Heart left ventricle (tissue), 16 donors: ENCODE results near the gene GXYLT2. TPM values are rescaled to one million over a fixed set of nuclear protein-coding genes. Genes with fewer than 3 reads are reported as not detected.

Source experiments
- ATAC-seq, 4 donors: fragments of 200-7000 bp; cut with Tn5 transposase; one replicate each; pipeline ENCODE4 v1.9.1; 2020 to 2022; ENCODE audit warnings: moderate library complexity in 4 of 4, mild to moderate bottlenecking in 3 of 4, moderate number of reproducible peaks in 1 of 4
- DNase-seq, 5 donors: peaks; one replicate each; pipeline ENCODE4 v3.0.0-alpha.2; 2020
- H3K27ac ChIP-seq, 12 donors: fragments of 200-600 bp; sonication (generic) in 4 of 12; one replicate each; pipeline versions ENCODE4 v1.5.0 to v1.8.0; 2016 to 2022; ENCODE audit warnings: mild to moderate bottlenecking in 2 of 12
- H3K27me3 ChIP-seq, 9 donors: fragments of 200-600 bp; sonication (generic) in 2 of 9; one replicate each; pipeline versions ENCODE4 v1.5.1 to v1.8.0; 2016 to 2022; ENCODE audit warnings: mild to moderate bottlenecking in 3 of 9
- H3K36me3 ChIP-seq, 9 donors: fragments of 200-600 bp; sonication (generic) in 2 of 9; one replicate each; pipeline versions ENCODE4 v1.5.0 to v1.8.0; 2018 to 2022; ENCODE audit warnings: mild to moderate bottlenecking in 2 of 9
- H3K4me1 ChIP-seq, 12 donors: fragments of 200-600 bp; sonication (generic) in 4 of 12; one replicate each; pipeline versions ENCODE4 v1.5.0 to v1.8.0; 2016 to 2022; ENCODE audit warnings: mild to moderate bottlenecking in 3 of 12
- H3K4me3 ChIP-seq, 12 donors: fragments of 200-600 bp; sonication (generic) in 4 of 12; one replicate each; pipeline versions ENCODE4 v1.5.0 to v1.8.0; 2017 to 2022; ENCODE audit warnings: mild to moderate bottlenecking in 9 of 12, moderate library complexity in 4 of 12
- H3K9me3 ChIP-seq, 12 donors: fragments of 200-600 bp; sonication (generic) in 4 of 12; one replicate each; pipeline versions ENCODE4 v1.5.0 to v1.8.0; 2016 to 2022; ENCODE audit warnings: mild to moderate bottlenecking in 1 of 12
- POLR2A ChIP-seq, 2 donors: fragments of 450-650 bp; IDR thresholded peaks; one replicate each; pipeline ENCODE4 v1.6.1; 2017; ENCODE audit warnings: antibody characterized with exemption in 2 of 2, mild to moderate bottlenecking in 2 of 2, moderate library complexity in 2 of 2
- WGBS, 4 donors: extraction: QIAGEN DNeasy Blood & Tissue Kit in 2 of 4; methylation state at CpG; one replicate each; pipeline versions ENCODE4 v1.1.5 to v1.1.7; 2013 to 2018; 5-methylcytosine and 5-hydroxymethylcytosine counted together
- intact Hi-C, 10 donors: fragments of 100-400 bp; cut with DNase I; formaldehyde crosslinking; loops; one replicate each; pipeline versions ENCODE4 v1.11.1 to v1.14.2; 2022
- polyA plus RNA-seq, 2 donors: library from polyadenylated mRNA; stranded (reverse); fragments of 200-250 nt; gene quantifications; one replicate each; pipeline ENCODE4 v1.2.3, GENCODE V29; 2013
- total RNA-seq, 9 donors: library from RNA; depleted of rRNA in 2 of 9; stranded (reverse); fragments of >200 nt in 2 of 9; fragmentation: NEBNext Ultra II Directional in 3 of 9; extraction: Animal tissue kit (Norgen Biotek cat#: 25700) in 3 of 9; gene quantifications; one replicate each; pipeline versions ENCODE4 v1.1.0 to v1.2.4, GENCODE V29; 2016 to 2023
- TF ChIP-seq, protein P1 (sequence below), 12 donors: fragments of 200-600 bp; sonication (generic) in 4 of 12; IDR thresholded peaks; one replicate each; pipeline versions ENCODE4 v1.5.0 to v1.8.0; 2018 to 2022; ENCODE audit warnings: antibody characterized with exemption in 12 of 12, mild to moderate bottlenecking in 5 of 12
- donor health status: ischemic (EF 13 %, LVEDD 7.1; RV severe dilation, severe dysfunction).
- donor health status: healthy with polysubstance abuse.
- donor health status: DM: no; HTN: yes; CAD: no.
- donor health status: DM: no; HTN: no; CAD: no.
- donor health status: ischemic (EF 25% LVEDD 6.9; RV normal size, moderate dysfunction).
- donor health status: ischemic (EF 25% LVEDD 5.7; RV mildly dilated, moderate dysfunction).
- donor health status: healthy.
- donor health status: DM: yes; HTN: yes; CAD: no.
- donor health status: ischemic (EF 35%, LVEDD 5.7; RV mildly dilated, moderate dysfunction).
- donor health status: nonischemic (EF 11% LVEDD 7.7; RV severe dilation, severe dysfunction).
- donor health status: DM: yes; HTN: yes; CAD: no.
- donor health status: PGD.
- donor health status: ischemic (EF 29% LVEDD 5.4; RV normal size, mild dysfunction).
- donor health status: nonischemic (EF 23%, LVEDD 6.1; RV moderate dilation, normal function).

The GXYLT2 gene
- total and polyA plus RNA-seq, 11 donors = 3.4 to 35.2 (median 15.0) TPM

GRCh38 chr3:72889310-72890165, 1.7 kb downstream of the GXYLT2 start:
- Histone ChIP-seq H3K4me3 (peak overlapping the region in 9 of 12 donors; percentile 50 to 78 (median 58)), H3K27ac (peak overlapping the region in 11 of 12 donors; percentile 46 to 77 (median 69)), H3K4me1 (peaks cover 0 to 49% (median 21%) of the 10 kb centered on the region in 12 donors), H3K36me3 (no peaks in the 10 kb centered on the region), H3K9me3 (no peaks in the 10 kb centered on the region), H3K27me3 (peaks cover 0 to 16% (median 0%) of the 10 kb centered on the region in 9 donors)
- no peak for ATAC-seq
- intact Hi-C loops = loop anchor here in 1 of 10 donors (5.0 kb wide), 1 partner anchor 42 kb away; the partner anchor contains the start of gene SHQ1
- no peak for DNase-seq
- 73 to 81% (median 76%) methylated on average over 13 of the region's 13 CpGs for WGBS, 4 donors
- TF ChIP-seq, protein P1, sequence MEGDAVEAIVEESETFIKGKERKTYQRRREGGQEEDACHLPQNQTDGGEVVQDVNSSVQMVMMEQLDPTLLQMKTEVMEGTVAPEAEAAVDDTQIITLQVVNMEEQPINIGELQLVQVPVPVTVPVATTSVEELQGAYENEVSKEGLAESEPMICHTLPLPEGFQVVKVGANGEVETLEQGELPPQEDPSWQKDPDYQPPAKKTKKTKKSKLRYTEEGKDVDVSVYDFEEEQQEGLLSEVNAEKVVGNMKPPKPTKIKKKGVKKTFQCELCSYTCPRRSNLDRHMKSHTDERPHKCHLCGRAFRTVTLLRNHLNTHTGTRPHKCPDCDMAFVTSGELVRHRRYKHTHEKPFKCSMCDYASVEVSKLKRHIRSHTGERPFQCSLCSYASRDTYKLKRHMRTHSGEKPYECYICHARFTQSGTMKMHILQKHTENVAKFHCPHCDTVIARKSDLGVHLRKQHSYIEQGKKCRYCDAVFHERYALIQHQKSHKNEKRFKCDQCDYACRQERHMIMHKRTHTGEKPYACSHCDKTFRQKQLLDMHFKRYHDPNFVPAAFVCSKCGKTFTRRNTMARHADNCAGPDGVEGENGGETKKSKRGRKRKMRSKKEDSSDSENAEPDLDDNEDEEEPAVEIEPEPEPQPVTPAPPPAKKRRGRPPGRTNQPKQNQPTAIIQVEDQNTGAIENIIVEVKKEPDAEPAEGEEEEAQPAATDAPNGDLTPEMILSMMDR (IDR thresholded peaks at IDR 0.05) = no peak
- no peak for TF ChIP-seq POLR2A (IDR thresholded peaks at IDR 0.05)

DNA sequence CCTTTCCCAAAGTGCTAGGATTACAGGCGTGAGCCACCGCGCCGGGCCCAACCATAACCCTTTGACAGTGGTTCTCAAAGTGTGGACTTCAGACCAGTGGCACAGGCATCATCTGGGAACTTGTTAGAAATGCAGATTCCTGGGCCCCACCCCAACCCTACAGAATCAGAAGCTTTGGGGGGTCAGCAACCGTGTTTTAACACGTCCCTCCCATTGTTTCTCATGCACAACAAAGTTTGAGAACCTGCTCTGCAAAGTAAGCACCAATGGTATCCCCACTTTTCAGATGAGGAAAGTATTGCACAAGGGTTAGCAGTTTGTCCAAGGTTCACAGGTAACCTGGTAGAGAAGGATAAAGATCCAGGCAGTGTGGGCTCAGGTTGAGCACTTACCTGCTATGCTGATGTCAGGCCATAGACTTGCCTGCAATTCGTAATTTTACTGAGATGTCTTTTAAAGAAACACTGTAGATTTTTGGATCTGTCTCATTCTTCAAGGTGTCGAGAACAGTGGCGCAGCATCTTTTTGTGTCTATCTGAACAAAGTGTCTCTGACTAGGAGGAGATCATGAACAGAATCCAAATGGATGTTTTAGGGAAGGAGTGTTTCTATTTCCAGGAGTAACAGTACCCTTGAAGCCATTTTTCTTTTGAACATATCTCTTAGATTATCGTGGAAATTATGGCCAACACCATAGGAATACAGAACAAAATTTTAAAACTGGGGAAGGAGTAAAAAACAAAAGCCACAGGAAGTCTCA, 2.5 kb downstream of the GXYLT2 start:
- whole genome bisulfite sequencing, 4 donors = 83 to 88% (median 88%) methylated on average over 10 of the region's 10 CpGs
- peak overlapping the region in 11 of 12 donors; percentile 2 to 77 (median 54) for H3K27ac ChIP-seq
- TF ChIP-seq, protein P1 (IDR thresholded peaks at IDR 0.05) = no peak
- TF ChIP-seq POLR2A (IDR thresholded peaks at IDR 0.05) = no peak
- no peak for ATAC-seq
- intact Hi-C loops = no loop called here
- DNase-seq = no peak
- peaks cover 0 to 49% (median 21%) of the 10 kb centered on the region in 12 donors for H3K4me1 ChIP-seq
- H3K9me3 ChIP-seq = no peaks in the 10 kb centered on the region
- H3K36me3 ChIP-seq = no peaks in the 10 kb centered on the region
- H3K4me3 ChIP-seq = peak overlapping the region in 6 of 12 donors; percentile 51 to 78 (median 58)
- H3K27me3 ChIP-seq = peaks cover 0 to 16% (median 0%) of the 10 kb centered on the region in 9 donors

- WGBS, 4 donors = 26 to 31% (median 28%) methylated on average over 8 of the region's 8 CpGs
- ATAC-seq (peak in 3 of 4 donors; percentile 75 to 82 (median 77)), DNase-seq (peak; percentile 59 to 84 (median 66))
- Histone ChIP-seq H3K4me3 (peak overlapping the region in 3 of 12 donors; percentile 7 to 68 (median 9)), H3K27me3 (peaks cover 0 to 13% (median 0%) of the 10 kb centered on the region in 9 donors), H3K27ac (peak overlapping the region in 11 of 12 donors; percentile 2 to 77 (median 44)), H3K4me1 (peaks cover 0 to 49% (median 21%) of the 10 kb centered on the region in 12 donors), H3K9me3 (no peaks in the 10 kb centered on the region), H3K36me3 (no peaks in the 10 kb centered on the region)
- no peak for TF ChIP-seq POLR2A (IDR thresholded peaks at IDR 0.05)
- TF ChIP-seq, protein P1 (IDR thresholded peaks at IDR 0.05) = peak in 1 of 12 donors; percentile 20
- intact Hi-C loops = no loop called here
Observed at GRCh38 chr3:72891053-72891855, 3.4 kb downstream of the GXYLT2 start.
